Daoy (cell line): Measurements from ENCODE around the gene IAH1. TPM values are rescaled to one million over a fixed set of nuclear protein-coding genes. Genes with fewer than 3 reads are reported as not detected.
"Not testable (repeated sequence)": the region's sequence is repeated elsewhere in the genome, so short reads cannot be mapped to it uniquely, and the experiment has no call there.

Source experiments
- DNase-seq: peaks from one replicate; pipeline ENCODE4 v3.0.0-alpha.2; 2015; ENCODE audit warnings: low read depth
- total RNA-seq: library from RNA; depleted of rRNA; stranded (reverse); fragments of >200 nt; shearing (Covaris generic); gene quantifications from 2 replicates; pipeline ENCODE4 v1.2.3, GENCODE V29; 2014

IAH1 gene
- total RNA-seq, 1 experiment from 2014 or later, result 38.1 TPM

DNA sequence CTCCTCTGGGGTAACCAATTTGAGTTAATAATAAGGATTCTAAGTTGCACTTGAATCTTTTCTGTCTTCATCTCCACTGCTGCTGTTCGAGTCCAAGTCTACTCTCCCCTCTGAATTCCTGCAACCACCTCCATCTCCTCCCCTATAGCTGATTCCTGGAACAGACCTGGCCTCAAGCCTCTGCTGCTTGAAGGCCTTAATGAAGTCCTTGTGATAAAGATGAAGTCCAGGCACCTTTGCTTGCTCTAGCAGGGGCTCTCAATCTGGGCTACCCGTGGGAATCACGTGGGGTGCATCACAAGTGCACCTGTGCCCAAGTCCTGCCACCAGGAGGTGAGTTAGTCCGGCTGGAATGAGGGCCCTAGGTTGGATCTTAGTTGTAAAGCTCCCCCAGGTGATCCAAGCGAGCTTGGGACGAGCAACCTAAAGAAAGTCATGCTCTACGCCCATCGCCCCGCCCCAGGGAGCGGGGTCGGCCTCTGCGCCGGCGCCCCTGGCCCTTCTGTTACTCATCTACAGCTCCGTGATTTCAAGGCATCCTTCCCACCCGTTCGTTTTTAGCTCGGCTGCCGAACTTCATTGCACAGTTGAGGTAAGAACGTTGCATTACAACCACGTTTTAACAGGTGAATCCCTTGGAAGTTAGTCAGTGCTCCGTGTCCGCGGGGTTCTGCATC, 905 bp upstream of the IAH1 start:
- no peak for DNase-seq

DNA sequence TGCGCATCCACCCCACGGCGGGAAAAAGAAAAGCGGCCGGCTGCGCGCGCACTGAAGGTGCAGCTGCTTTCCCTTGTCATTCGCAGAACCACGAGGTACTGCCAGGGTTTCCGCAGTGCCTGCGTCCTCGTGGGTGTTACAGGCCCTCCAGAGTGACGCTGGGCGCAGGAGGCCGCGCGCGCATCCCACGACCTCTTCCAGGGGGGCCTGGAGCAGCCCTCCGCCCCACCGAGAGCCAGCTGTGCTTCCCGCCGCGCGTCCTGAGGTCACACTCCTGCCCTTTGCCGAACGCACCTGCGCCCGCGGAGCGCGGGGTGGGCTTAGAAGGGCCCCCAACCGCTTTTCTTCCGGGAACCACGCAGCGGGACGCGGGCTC, 378 bp upstream of the IAH1 start:
- DNase-seq, result no peak

DNA sequence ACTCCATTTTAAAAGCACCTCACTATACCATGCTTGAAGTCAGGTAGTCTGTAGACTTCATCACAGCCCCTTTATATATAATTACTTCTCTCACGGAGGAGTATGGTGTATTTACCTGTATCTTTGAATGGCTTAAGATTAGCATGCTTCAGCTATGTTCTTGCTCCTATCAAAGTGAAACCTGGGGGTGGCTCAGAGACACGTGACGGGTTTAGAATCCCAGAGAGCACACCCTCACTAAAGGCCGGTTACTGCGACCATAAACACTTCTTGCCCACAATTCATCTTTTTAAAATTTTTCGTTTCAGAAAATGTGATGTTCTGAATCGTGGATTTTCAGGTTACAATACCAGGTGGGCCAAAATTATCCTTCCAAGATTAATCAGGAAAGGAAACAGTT, 3.6 kb downstream of the IAH1 start:
- DNase-seq, result no peak

DNA sequence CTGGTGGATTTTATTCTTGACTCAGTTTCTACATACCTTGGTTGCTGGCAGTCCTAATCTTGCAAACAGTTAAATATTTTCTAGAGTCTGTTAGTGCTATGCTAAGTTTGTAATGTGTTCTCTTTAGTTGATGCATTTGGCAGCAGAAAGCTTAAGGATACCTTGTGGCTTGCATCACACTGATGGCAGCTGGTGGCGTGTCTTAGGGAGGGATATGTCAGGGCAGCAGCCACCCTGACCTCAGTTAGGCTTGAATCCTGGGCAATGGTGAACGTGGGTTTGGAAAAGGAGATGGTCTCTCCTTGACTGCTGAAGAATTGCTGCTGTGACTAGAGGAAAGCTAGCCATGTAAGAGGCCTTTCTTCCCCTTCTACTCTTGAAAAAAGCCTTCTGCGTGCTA, 4.2 kb downstream of the IAH1 start:
- DNase-seq, result no peak

DNA sequence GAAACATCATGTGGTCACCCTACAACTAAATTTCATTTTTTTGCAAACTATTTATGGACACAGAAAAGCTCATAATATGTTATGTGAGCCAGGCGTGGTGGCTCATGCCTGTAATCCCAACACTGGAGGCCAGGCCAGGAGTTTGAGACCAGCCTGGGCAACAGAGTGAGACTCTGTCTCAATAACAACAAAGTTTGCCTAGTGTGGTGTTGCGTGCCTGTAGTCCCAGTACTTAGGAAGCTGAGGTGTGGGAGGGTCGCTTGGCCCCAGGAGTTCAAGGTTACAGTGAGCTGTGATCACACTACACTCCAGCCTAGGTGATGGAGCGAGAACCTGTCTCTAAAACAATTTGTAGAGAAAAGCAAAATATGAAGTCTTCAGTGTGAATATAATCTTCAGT, 5.8 kb downstream of the IAH1 start:
- DNase-seq, result no peak

DNA sequence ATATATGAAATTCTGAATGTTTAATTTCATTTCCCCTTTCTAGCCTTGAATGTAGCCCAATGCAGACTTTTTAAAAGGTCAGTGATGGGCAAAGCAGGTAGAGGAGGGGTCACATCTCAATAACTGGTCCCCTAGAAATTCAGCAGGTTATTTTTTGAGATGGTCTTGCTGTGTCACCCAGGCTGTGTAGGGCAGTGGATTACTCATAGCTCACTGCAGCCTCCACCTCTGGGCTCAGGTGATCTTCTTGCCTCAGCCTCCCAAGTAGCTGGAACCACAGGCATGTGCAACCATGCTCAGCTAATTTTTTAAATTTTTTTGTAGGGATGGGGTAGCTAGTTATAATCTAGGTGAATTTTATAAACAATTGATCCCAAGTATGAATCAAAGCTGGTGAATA, 8.8 kb downstream of the IAH1 start:
- DNase-seq, result no peak

DNA sequence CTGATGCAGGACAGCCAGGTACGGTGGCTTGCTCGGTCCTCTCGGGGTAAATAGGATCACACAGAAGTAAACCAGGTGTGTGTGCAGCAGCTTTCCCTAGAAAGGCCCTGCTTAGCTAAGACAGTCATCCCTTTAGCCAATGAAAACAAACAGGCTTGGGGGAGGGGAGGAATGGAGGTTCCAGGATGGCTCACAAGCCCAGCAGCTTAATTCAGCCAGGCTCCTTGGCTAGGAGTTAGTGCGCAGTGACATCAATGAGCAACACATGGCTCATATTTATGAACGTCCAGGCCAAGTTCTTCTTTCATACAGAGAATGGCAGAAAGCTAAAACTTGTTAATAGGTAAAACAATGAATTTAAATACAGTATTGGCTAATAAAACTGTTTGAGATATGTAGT, 10.2 kb downstream of the IAH1 start:
- DNase-seq, result no peak

DNA sequence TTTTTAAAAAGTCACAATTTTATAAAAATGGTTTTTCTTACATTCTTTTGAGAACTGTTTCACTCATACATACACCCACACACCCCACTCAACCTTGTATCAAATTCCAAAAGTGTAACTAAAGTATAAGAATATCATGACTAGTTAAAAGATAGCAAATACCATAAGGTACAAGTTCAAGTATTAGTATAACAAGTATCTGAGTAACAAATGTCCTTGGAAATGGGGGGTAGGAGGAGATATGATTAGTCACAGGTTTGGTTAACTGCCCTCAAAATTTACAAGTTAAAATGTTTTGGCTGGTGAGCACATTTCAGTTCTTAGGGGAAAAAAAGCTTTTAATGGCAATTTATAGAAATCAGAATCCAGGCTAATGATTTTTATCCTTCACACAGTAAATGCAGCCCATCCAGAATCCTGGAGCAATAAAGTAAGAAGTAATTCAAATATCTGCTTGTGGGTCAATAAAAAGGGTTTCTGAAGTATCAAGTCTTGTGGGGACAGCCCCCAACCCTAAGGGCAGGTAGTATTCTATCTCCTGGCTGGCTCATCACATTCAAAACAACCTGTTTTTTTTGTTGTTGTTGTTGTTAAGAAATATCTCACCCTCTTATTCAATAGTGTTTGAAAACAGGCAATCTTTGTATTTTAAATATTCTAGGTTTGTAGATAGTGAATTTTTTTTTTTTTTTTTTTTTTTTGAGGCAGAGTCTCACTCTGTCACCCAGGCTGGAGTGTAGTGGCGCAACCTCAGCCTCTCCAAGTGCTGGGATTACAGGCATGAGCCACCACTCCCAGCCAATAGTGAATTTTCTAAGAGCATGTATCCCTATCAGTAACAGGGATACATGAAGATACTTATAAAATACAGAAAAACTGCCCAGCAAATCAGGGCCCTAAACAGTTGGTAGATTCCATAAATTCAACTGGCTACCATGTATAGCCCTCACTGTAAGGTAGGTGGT, 14.5 kb downstream of the IAH1 start:
- no peak for DNase-seq

DNA sequence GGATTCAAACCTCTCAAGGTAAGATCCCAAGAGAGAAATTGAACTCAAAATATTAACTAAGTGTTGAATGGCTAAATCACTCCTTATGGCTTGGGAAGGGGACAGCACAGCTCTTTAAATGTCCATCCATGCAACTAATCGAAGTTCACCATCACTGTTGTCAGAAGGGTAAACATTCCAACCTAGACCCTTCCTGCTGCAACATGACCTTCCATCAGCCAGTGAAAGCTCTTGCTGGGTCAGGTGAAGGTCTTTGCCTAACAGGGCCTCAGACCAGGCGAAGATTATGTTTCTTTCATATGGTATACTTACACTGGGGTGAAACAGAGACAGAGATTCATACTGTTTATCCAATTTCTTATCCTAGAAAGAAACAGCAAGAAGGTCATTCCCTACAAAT, 16.4 kb downstream of the IAH1 start:
- DNase-seq, result no peak

DNA sequence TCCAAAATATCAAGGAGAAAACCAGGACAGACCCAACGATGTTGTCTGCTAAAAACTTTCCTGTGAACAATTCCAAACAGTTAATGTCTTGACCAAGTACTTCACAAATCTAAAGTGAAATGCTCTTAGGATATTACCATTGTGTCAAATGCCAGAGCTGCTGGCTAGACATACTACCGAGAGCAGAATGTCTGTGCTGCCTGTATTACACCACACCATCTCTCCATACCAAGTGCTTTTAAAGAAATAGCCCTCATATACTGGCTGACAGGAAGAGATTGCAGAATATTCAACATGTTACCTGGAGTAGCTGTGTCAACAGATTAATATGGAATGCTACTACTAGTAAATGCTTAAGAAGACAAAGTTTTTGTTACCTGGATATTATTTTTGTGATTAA, 18.6 kb downstream of the IAH1 start:
- no peak for DNase-seq

DNA sequence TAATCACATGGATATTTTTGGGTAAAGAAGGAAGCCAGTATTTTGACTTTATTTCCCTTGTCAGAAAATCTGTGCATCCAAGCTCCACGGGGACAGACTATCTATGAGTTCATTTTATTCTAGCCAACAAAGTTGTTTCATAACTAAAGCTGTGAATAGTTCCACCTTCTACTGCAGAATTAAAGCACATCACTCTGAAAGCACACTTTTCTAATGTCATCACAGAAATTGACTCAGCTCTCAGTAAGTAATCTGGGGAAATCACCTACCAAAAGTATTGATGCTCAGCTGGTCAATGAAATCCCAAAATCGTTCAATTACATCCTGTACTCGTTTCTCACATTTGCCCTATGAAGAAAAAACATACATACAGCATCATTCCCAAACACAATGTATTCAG, 19.1 kb downstream of the IAH1 start:
- no peak for DNase-seq

DNA sequence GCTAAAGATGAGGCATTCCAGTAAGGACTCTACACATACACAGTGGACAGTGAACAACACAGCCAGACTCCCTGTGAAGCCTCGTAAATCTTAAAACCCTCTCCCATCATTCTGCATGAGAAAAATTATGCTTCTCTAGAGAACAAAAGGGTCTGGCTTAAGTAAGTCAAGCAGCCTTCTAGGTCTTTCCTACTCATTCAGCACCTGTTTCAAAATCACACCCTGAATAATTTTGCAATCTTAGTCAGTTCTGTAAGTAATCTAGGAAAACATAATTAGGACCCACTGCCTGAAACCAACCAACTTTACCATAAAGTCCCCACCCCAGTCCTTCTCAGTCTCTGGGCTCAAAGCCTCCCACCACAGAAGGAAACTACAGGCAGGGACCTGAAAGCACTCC, 19.7 kb downstream of the IAH1 start:
- DNase-seq, result no peak

DNA sequence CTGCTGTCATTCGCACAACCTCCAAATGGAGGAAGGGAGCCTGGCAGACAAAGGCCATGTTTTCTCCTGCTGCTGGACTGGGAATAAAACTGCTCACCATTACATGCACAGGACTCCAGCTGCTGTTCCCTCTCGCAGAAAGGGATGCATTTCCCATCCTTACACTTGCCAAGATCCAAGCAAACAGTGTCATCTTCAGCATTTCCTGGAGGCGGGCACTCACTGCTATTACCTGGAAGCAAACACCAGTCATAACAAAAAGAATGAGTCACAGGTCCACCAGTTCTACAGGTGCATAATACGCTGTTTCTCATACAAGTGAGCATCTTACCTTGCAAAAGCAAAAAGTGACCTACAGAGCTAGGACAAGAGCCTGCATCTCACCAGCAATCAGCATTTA, 22.7 kb downstream of the IAH1 start:
- no peak for DNase-seq

DNA sequence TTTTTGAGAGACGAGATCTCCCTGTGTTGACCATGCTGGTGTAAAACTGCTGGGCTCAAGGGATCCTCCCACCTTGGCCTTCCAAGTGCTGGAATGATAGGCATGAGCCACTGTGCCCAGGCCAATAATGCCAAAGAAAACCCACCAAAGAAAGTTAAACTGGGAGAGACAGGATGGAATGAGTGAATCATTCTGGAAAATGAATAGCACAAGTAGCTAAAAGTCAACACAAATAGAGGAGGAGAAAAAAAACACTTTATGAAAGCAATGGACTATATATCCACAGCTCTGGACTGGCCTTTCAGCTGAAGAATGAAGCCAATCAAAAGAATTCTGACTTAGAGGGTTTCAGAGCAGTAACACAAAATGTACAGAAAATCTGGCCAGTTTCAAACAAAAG, 23.9 kb downstream of the IAH1 start:
- no peak for DNase-seq

DNA sequence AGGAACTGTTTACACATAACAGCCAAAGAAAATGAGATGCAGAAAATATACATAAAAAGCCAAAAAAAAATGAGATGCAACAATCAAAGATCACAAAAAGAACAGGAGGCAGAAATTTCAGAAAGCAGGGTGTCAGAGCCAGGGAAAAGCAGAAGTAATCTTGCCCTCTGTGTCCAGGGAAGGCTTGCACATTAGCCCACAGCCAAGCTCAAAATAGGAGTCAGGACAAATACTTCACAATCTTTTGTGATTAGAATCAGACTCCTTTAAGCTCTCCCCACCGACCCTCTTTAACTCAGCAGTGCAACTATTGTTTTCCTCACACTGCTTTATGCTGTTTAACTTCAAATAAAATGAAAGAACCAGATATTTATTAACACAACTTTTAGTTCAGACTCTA, 34.6 kb downstream of the IAH1 start:
- DNase-seq, result no peak

DNA sequence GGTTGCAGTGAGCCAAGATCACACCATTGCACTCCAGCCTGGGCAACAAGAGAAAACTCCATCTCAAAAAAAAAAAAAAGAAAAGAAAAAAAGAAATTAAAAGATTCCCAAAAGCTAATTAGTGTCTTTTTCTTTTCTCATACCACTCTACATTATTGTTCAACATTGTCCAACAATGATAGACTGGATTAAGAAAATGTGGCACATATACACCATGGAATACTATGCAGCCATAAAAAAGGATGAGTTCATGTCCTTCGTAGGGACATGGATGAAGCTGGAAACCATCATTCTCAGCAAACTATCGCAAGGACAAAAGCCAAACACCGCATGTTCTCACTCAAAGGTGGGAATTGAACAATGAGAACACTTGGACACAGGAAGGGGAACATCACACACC, 39.6 kb downstream of the IAH1 start:
- not testable (repeated sequence) for DNase-seq

DNA sequence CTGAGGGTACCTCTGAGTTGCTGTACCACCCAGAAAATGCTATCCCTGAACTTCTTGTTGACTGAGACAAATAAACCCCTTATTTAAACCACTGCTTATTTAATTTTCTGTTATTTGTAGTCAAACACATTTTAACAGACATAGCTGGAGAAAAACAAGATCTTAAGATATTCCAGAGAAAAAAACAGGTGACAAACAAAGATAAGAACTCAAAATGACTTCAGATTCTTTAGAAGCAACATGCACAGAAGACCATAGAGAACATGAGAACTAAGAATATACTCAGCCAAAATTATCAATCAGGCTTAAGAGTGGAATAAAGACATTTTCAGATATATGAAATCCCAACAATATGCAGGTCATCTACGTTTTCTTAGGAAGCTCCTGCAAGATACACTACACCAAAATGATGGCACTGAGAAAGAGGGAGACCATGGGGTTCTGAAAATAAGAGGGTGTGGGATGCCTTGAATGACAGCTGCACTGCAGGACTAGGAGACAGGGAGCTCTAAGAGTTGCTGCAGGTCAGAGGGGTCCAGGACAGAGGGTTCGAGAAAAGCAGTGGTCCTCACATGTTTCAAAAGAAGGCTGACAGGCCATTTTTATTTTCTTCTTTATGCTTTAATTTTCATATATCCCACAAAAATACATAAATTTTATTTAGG, 42.9 kb downstream of the IAH1 start:
- no peak for DNase-seq

DNA sequence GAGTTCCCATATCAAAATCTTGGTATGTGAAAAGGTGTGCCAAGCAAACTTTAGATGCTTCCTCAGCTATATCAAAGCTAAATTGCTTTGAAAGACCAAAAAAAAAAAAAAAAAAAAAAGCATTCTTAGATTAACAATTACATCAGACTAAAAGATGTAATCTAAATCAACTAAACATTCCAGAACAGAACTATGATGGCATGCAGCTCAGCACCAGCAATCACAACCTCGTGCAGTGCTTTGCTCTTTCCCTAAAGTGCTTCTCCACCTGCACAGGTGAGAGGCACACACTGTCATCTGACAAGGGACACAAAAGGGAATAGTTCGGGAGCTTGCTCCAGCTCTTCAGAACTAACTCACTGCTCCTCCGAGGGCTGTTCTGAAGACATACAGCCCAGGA, 43.8 kb downstream of the IAH1 start:
- no peak for DNase-seq

DNA sequence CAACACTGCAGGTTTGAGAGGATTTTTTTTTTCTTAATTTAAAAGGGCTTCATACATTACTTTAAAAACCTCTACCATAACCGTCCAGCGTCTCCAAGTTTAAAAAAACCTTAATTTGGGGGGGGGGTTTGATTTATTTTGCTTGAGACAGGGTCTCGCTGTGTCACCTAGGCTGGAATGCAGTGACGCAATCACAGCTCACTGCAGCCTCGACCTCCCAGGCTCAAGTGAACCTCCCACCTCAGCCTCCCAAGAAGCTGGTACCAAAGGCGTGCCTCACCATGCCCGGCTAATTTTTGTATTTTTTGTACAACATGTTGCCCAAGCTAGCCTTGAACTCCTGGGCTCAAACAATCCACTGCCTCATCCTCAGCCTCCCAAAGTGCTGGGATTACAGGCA, 44.4 kb downstream of the IAH1 start:
- DNase-seq, result no peak

DNA sequence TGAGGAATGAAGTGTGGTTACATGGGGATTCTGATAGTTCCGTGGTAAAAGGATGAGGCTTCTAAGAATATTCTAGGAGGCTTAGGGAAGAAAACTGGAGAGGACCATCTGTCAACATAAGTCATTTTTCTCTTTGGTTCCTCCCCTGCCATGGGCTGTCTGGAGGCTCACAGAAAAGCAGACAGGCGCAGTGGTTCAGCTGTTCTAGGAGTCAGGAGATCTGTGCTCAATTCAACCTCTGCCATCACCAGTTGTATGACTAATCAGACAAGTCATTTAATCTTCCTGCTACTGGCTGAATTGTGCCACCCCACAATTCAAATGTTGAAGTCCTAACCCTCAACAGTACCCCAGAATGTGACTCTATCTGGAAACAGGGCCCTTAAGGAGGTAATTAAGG, 44.9 kb downstream of the IAH1 start:
- no peak for DNase-seq

DNA sequence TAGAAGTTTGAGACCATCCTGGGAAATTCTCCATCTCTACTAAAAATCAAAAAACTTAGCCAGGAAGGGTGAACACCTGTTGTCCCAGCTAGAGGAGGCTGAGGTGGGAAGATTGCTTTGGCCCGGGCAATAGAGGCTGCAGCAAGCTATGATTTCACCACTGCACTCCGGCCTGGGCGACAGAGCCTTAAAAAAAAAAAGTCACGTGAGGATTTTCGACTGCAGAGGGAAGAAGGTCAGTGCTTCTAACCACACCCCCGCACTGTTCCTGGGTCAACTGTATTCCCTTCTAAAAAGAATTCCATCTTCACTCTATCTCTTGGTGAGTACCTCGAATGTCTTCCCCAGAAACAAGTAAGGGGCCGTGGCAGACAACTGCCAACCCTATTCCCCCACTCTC, 49.9 kb downstream of the IAH1 start:
- no peak for DNase-seq

DNA sequence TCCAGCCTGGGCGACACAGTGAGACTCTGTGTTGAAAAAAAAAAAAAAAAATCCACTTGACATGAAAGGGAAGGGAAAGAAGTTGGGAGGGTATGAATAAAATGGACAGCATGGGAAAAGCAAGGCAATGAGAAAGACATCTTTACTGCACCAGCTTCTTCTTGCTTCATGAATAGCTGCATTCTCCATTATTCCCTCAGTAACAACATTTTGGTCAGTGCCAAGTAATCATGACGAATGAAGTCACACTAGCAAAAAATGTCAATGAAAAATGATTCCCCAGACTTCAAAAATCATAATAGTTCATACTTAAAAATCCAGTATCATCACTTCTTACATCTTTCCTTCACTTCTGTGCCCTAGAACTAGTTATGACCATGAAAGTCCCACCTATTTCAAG, 50.9 kb downstream of the IAH1 start:
- no peak for DNase-seq
